Stimulated activated CD8-positive, alpha-beta memory T cell treated with anti-CD3 and anti-CD28 coated beads, Interleukin-15, amount 100 ng/mL, for 24 hours (primary cell): Measurements from ENCODE around the gene ZNF282.
"Not testable (repeated sequence)": the region's sequence is repeated elsewhere in the genome, so short reads cannot be mapped to it uniquely, and the experiment has no call there.

Source experiments
- DNase-seq: peaks from one replicate; pipeline ENCODE4 v3.0.0-alpha.2; 2020; ENCODE audit warnings: low read depth

Gene ZNF282

DNA sequence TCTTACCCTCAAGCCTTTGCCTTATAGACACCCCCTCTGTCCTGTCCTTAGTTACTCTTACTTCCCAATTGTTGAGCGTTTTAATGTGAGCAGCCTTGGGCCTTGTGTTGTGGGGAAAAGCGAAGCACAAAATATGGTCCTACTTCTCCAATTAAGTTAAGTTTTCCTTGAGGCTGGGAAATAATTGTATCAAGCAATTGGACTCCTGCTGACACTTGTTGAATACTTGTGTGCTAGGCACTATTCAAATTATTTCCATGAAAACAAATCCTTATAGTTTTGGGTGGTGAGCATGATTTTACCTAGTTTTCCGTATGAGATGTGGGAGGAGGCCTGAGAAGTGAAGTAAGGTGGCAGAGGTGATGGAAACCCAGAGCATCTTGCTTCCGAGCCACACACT is 61.2 kb downstream of the ZNF282 start:
- no peak for DNase-seq

DNA sequence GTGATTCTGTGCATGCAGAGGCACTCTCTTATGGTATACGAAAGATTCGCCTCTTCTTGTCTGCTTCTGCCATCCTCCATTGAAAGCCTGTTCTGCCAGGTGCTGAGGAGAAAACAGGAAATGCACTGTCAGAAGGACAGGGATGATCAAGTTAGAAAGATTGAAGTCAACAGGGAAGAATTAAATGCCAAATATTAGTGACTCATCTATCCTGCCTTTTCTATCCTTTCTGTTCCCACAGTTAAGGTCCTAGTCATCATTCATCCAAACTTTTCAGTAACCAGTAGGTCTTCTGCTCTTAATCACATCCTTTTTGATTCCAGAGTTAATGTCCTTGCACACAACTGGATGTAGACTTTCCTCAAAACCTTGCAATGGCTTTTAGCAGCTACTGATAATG is 61.8 kb downstream of the ZNF282 start:
- DNase-seq = no peak

DNA sequence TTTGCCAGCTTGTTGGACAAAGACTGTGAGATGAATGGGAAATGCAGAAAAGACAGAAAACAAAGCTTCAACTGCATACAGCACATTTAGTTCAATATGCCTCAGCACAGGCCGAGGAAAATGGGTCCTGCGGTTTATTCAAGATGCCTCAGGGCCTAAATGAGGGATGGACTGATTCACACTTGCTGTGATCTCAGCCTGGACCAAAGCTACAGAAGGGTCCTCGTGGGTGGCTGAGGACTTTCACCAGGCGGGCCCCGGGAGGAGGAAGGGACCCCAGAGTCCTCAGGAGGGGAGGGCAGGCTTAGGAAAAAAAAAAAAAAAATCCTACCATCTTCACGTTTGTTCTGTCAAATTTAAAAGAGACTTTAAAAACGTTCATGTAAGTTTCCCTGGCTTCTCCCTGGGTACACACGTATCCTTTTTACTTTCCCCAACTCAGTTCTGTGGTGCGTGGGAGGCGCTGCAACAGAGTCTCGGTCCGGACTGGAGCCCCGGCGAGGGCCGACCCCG is 66.0 kb downstream of the ZNF282 start:
- no peak for DNase-seq

DNA sequence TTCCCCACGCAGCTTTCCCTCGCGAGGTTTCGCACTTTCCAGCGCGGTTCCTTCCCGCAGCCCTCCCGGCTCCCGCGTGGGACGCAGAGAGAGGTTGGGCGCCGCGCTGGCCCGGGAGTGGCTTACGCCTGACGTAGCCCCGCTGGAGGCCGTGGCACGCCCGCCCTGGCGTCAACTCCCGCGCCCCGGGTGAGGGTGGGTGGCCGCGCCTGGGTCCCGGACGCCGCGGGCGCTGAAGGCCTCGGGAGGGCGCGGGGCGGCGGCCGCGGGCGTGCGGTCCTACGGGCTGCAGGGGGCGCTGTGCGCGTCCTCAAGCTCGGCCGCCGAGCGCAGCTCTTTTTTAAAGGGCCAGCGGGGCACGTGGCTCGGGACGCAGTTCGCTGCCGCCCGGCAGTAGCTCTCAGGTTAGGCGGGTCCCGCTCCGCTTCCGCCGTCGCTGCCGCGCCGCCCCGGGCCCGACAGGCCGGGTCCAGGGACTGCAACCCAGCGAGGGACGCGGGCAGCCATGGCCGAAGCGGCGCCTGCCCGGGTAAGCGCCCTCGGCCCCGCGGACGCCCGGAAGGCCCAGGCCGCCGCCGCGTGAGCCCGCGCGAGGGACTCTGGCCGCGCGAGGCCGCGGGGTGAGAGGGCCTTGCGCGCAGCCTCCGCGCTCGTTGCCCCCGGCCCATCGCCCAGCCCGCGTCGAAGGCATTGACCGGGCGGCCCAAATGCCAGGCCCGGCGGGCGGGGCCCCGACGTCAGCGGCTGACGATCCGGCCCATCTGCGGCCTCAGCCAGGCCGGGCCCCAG is 66.7 kb downstream of the ZNF282 start, which contains the start of gene ZNF783:
Gene ZNF783 (plus strand): TSS at position 368 of the 789 bp plus-strand sequence. CDS start 138 bp downstream, at position 506.
- peak; percentile 66 for DNase-seq

DNA sequence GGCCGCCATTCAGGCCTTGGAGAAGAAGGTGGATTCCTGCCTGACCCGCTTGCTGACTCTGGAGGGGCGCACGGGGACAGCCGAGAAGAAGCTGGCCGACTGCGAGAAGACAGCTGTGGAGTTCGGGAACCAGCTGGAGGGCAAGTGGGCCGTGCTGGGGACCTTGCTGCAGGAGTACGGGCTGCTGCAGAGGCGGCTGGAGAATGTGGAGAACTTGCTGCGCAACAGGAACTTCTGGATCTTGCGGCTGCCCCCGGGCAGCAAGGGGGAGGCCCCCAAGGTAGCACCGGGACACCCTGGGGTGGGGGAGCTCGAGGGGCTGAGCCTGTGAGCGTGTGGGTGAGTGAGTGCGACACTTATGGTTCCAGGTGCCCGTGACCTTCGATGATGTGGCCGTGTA is 71.1 kb downstream of the ZNF282 start:
- no peak for DNase-seq

DNA sequence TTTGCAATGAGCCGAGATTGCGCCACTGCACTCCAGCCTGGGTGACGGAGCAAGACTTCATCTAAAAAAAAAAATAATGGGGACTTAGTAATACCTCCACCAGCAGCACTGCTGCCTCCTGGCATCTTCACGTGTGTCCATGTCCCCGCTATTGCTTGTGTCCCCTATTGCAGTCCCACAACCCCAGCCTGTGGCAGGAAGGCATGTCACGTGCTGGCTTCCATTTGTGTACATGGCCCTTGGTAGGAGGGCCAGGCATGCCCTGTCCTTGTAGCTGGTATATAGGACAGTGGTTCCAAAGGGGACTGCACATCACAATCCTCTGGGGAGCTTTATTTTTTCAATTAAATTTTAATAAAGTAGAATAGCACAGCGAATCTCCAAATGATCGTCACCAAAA is 72.4 kb downstream of the ZNF282 start:
- DNase-seq = no peak

DNA sequence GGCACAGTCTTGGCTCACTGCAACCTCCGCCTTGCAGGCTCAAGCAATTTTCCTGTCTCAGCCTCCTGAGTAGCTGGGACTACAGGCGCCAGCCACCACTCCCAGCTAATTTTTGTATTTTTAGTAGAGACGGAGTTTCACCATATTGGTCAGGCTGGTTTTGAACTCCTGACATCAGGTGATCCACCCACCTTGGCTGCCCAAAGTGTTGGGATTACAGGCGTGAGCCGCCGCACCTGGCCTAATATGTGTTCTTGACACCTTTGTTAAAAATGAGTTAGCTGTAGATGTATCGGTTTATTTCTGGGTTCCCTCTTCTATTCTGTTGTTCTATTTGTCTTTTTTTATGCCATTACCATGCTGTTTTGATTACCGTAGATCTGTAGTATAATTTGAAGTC is 79.1 kb downstream of the ZNF282 start:
- DNase-seq = not testable (repeated sequence)
